H9 (cell line): ENCODE data around the gene PIAS2. TPM values are rescaled to one million over a fixed set of nuclear protein-coding genes. Genes with fewer than 3 reads are reported as not detected.

Source experiments
- DNase-seq: peaks from one replicate; pipeline ENCODE4 v3.0.0-alpha.2; 2017
- H2AFZ ChIP-seq: one replicate; pipeline ENCODE4 v1.6.1; 2013; ENCODE audit warnings: mild to moderate bottlenecking, low read length, control low read depth, moderate library complexity
- H2AK5ac ChIP-seq: 2 replicates; pipeline ENCODE4 v1.6.1; 2013; ENCODE audit warnings: low read length, control low read depth, mixed read lengths; ENCODE audit not compliant: insufficient read length
- H2BK120ac ChIP-seq: one replicate; pipeline ENCODE4 v1.6.1; 2013; ENCODE audit warnings: low read depth, mild to moderate bottlenecking, low read length, control low read depth, inconsistent platforms; ENCODE audit not compliant: poor library complexity, severe bottlenecking
- H2BK12ac ChIP-seq: 2 replicates; pipeline ENCODE4 v1.6.1; 2013; ENCODE audit warnings: low read length, control low read depth, mixed read lengths, low read depth; ENCODE audit not compliant: insufficient read length
- H2BK15ac ChIP-seq: 2 replicates; pipeline ENCODE4 v1.6.1; 2013; ENCODE audit warnings: low read depth, low read length, control low read depth
- H2BK20ac ChIP-seq: one replicate; pipeline ENCODE4 v1.6.1; 2013; ENCODE audit warnings: low read depth, mild to moderate bottlenecking, low read length, control low read depth, inconsistent platforms; ENCODE audit not compliant: poor library complexity, severe bottlenecking
- H2BK5ac ChIP-seq: 2 replicates; pipeline ENCODE4 v1.6.1; 2013; ENCODE audit warnings: low read length, control low read depth, mixed read lengths; ENCODE audit not compliant: insufficient read length
- H3K14ac ChIP-seq: 2 replicates; pipeline ENCODE4 v1.6.1; 2013; ENCODE audit warnings: low read length, control low read depth; ENCODE audit not compliant: insufficient read depth
- H3K18ac ChIP-seq: 2 replicates; pipeline ENCODE4 v1.6.1; 2013; ENCODE audit warnings: low read depth, mild to moderate bottlenecking, mixed read lengths, low read length, control low read depth; ENCODE audit not compliant: insufficient read length
- H3K23ac ChIP-seq: 2 replicates; pipeline ENCODE4 v1.6.1; 2013; ENCODE audit warnings: low read length, control low read depth, mixed read lengths, low read depth; ENCODE audit not compliant: insufficient read length
- H3K23me2 ChIP-seq: 2 replicates; pipeline ENCODE4 v1.6.1; 2013; ENCODE audit warnings: low read depth, mild to moderate bottlenecking, mixed read lengths, low read length, control low read depth; ENCODE audit not compliant: insufficient read length, poor library complexity, severe bottlenecking
- H3K27ac ChIP-seq: 2 replicates; pipeline ENCODE4 v1.5.1; 2013; ENCODE audit warnings: low read length, control low read depth, mixed read lengths, low read depth; ENCODE audit not compliant: insufficient read length
- H3K27me3 ChIP-seq: 2 replicates; pipeline ENCODE4 v1.6.1; 2013; ENCODE audit warnings: low read length, control low read depth, inconsistent platforms; ENCODE audit not compliant: insufficient read depth
- H3K4ac ChIP-seq: 2 replicates; pipeline ENCODE4 v1.6.1; 2013; ENCODE audit warnings: low read depth, mild to moderate bottlenecking, control low read depth, inconsistent platforms, low read length, moderate library complexity
- H3K4me1 ChIP-seq: 2 replicates; pipeline ENCODE4 v1.6.1; 2013; ENCODE audit warnings: low read length, control low read depth, inconsistent platforms; ENCODE audit not compliant: insufficient read depth
- H3K4me2 ChIP-seq: 2 replicates; pipeline ENCODE4 v1.6.1; 2013; ENCODE audit warnings: low read length, control low read depth, mixed read lengths; ENCODE audit not compliant: insufficient read length, insufficient read depth
- H3K56ac ChIP-seq: 2 replicates; pipeline ENCODE4 v1.6.1; 2013; ENCODE audit warnings: low read depth, mild to moderate bottlenecking, mixed read lengths, low read length, control low read depth; ENCODE audit not compliant: insufficient read length
- H3K79me1 ChIP-seq: 2 replicates; pipeline ENCODE4 v1.6.1; 2013; ENCODE audit warnings: low read depth, mild to moderate bottlenecking, moderate library complexity, low read length, control low read depth, inconsistent platforms; ENCODE audit not compliant: insufficient read depth, poor library complexity, severe bottlenecking
- H3K79me2 ChIP-seq: 2 replicates; pipeline ENCODE4 v1.6.1; 2013; ENCODE audit warnings: low read length, control low read depth, inconsistent platforms; ENCODE audit not compliant: insufficient read depth
- H3K9ac ChIP-seq: 2 replicates; pipeline ENCODE4 v1.6.1; 2013; ENCODE audit warnings: low read length, control low read depth, mixed read lengths; ENCODE audit not compliant: insufficient read length; ENCODE audit errors: extremely low read depth
- H3K9me3 ChIP-seq: one replicate; pipeline ENCODE4 v1.6.1; 2013; ENCODE audit warnings: low read depth, low read length, inconsistent platforms; ENCODE audit not compliant: control insufficient read depth
- H3T11ph ChIP-seq: one replicate; pipeline ENCODE4 v1.6.1; 2013; ENCODE audit warnings: mild to moderate bottlenecking, low read length, control low read depth, inconsistent platforms
- H4K20me1 ChIP-seq: one replicate; pipeline ENCODE4 v1.6.1; 2013; ENCODE audit not compliant: control insufficient read depth, insufficient read length, insufficient read depth
- H4K5ac ChIP-seq: 2 replicates; pipeline ENCODE4 v1.6.1; 2013; ENCODE audit warnings: low read depth, mild to moderate bottlenecking, mixed read lengths, low read length, control low read depth; ENCODE audit not compliant: insufficient read length
- H4K8ac ChIP-seq: replicated peaks from 2 replicates; pipeline ENCODE4 v1.6.1; 2013; ENCODE audit warnings: low read length, control low read depth, mixed read lengths, low read depth; ENCODE audit not compliant: insufficient read length
- H4K91ac ChIP-seq: 2 replicates; pipeline ENCODE4 v1.6.1; 2013; ENCODE audit warnings: low read depth, mild to moderate bottlenecking, moderate library complexity, mixed read lengths, low read length, control low read depth; ENCODE audit not compliant: insufficient read length
- H3K27ac Mint-ChIP-seq, 3 experiments: 2 replicates in 2 of 3; 3 replicates in 1 of 3; pipeline ENCODE4 v1.8.0; 2020 to 2021; ENCODE audit warnings: mixed read lengths in 3 of 3, mild to moderate bottlenecking in 1 of 3, moderate library complexity in 1 of 3
- H3K27me3 Mint-ChIP-seq: 2 replicates; pipeline ENCODE4 v1.8.0; 2021; ENCODE audit warnings: low read depth, mild to moderate bottlenecking, moderate library complexity, mixed read lengths
- H3K36me3 Mint-ChIP-seq, 3 experiments: 2 replicates in 2 of 3; 3 replicates in 1 of 3; pipeline ENCODE4 v1.8.0; 2020 to 2021; ENCODE audit warnings: low read depth in 3 of 3, mixed read lengths in 3 of 3; ENCODE audit not compliant: insufficient read depth in 1 of 3
- H3K4me1 Mint-ChIP-seq, 2 experiments: 2 replicates each; pipeline ENCODE4 v1.8.0; 2020; ENCODE audit warnings: mixed read lengths in 2 of 2
- H3K4me3 Mint-ChIP-seq, 2 experiments: 2 replicates in 1 of 2; 3 replicates in 1 of 2; pipeline ENCODE4 v1.8.0; 2020 to 2021; ENCODE audit warnings: mild to moderate bottlenecking in 2 of 2, mixed read lengths in 2 of 2, moderate library complexity in 1 of 2
- H3K9me3 Mint-ChIP-seq, 2 experiments: 2 replicates in 1 of 2; 3 replicates in 1 of 2; pipeline ENCODE4 v1.8.0; 2020; ENCODE audit warnings: mild to moderate bottlenecking in 2 of 2, mixed read lengths in 2 of 2, moderate library complexity in 1 of 2
- WGBS: extraction: QIAGEN DNeasy Blood & Tissue Kit; methylation state at CpG from one replicate; pipeline ENCODE4 v1.1.7; 2013; ENCODE audit warnings: missing lambda C conversion rate, low lambda C conversion rate, mixed read lengths; ENCODE audit not compliant: insufficient read length; ENCODE audit errors: extremely low coverage; 5-methylcytosine and 5-hydroxymethylcytosine counted together
- total RNA-seq: library from RNA; stranded (reverse); gene quantifications from 2 replicates; pipeline ENCODE4 v1.2.1, GENCODE V29; 2021
- TF ChIP-seq, protein P1 (sequence below): fragments of 200-600 bp; sonication (generic); conservative IDR thresholded peaks from 3 replicates; pipeline ENCODE4 v1.8.0; 2021; ENCODE audit warnings: antibody characterized with exemption, mild to moderate bottlenecking

Gene PIAS2
- total RNA-seq, 1 experiment from 2014 or later: 58.4 TPM

DNA sequence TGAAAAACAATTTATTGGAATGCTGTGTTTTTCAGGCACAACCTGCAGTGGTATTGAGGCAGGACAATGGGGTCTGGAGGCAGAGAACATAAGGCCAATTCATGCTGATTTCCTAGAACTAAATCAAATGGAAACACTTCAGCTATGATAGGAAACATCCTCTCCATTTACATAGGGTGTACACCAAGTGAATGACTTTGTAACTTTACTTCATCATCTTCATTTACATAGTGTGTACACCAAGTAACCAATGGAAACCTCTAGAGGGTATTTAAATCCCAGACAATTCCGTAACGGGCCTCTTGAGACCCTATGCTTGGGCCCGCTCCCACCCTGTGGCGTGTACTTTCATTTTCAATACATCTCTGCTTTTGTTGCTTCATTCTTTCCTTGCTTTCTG is 128.2 kb downstream of the PIAS2 start:
- Histone ChIP-seq H2BK120ac (no peak overlapping the region), H3K9me3 (peaks cover 8% of the 10 kb centered on the region), H3K4me2 (no peak overlapping the region), H3K79me2 (no peaks in the 10 kb centered on the region), H3K27ac (no peak overlapping the region), H2BK5ac (no peak overlapping the region), H3K79me1 (no peaks in the 10 kb centered on the region), H2BK15ac (no peak overlapping the region), H2BK20ac (no peak overlapping the region), H2AFZ (no peak overlapping the region), H4K5ac (no peak overlapping the region), H4K20me1 (no peaks in the 10 kb centered on the region), H2BK12ac (no peak overlapping the region), H3K27me3 (no peaks in the 10 kb centered on the region), H3K9ac (no peak overlapping the region), H3K56ac (no peak overlapping the region), H3T11ph (no peak overlapping the region), H3K4ac (no peak overlapping the region), H3K23me2 (no peaks in the 10 kb centered on the region), H3K18ac (no peak overlapping the region), H4K91ac (no peak overlapping the region), H2AK5ac (no peak overlapping the region), H3K14ac (no peak overlapping the region), H3K4me1 (no peaks in the 10 kb centered on the region; the same call in 1 of the 2 replicates), H4K8ac (no peak overlapping the region), H3K23ac (no peak overlapping the region)
- no peak for DNase-seq
- Mint-ChIP-seq H3K27ac (no peak overlapping the region), H3K4me1 (peaks cover 5 to 12% of the 10 kb centered on the region in 2 experiments; a peak in 3 of 4 replicates), H3K36me3 (peaks cover 11 to 20% (median 18%) of the 10 kb centered on the region in 3 experiments), H3K27me3 (peaks cover 1% of the 10 kb centered on the region; the same call in 1 of the 2 replicates), H3K4me3 (no peak overlapping the region), H3K9me3 (peaks cover 18 to 21% of the 10 kb centered on the region in 2 experiments)
- TF ChIP-seq, protein P1, sequence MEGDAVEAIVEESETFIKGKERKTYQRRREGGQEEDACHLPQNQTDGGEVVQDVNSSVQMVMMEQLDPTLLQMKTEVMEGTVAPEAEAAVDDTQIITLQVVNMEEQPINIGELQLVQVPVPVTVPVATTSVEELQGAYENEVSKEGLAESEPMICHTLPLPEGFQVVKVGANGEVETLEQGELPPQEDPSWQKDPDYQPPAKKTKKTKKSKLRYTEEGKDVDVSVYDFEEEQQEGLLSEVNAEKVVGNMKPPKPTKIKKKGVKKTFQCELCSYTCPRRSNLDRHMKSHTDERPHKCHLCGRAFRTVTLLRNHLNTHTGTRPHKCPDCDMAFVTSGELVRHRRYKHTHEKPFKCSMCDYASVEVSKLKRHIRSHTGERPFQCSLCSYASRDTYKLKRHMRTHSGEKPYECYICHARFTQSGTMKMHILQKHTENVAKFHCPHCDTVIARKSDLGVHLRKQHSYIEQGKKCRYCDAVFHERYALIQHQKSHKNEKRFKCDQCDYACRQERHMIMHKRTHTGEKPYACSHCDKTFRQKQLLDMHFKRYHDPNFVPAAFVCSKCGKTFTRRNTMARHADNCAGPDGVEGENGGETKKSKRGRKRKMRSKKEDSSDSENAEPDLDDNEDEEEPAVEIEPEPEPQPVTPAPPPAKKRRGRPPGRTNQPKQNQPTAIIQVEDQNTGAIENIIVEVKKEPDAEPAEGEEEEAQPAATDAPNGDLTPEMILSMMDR: no peak
- WGBS: no CpG with 5 or more reads among the region's 4 CpGs
